ENCODE measurements around the gene BRI3BP.

The BRI3BP gene, protein sequence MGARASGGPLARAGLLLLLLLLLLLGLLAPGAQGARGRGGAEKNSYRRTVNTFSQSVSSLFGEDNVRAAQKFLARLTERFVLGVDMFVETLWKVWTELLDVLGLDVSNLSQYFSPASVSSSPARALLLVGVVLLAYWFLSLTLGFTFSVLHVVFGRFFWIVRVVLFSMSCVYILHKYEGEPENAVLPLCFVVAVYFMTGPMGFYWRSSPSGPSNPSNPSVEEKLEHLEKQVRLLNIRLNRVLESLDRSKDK

DNA sequence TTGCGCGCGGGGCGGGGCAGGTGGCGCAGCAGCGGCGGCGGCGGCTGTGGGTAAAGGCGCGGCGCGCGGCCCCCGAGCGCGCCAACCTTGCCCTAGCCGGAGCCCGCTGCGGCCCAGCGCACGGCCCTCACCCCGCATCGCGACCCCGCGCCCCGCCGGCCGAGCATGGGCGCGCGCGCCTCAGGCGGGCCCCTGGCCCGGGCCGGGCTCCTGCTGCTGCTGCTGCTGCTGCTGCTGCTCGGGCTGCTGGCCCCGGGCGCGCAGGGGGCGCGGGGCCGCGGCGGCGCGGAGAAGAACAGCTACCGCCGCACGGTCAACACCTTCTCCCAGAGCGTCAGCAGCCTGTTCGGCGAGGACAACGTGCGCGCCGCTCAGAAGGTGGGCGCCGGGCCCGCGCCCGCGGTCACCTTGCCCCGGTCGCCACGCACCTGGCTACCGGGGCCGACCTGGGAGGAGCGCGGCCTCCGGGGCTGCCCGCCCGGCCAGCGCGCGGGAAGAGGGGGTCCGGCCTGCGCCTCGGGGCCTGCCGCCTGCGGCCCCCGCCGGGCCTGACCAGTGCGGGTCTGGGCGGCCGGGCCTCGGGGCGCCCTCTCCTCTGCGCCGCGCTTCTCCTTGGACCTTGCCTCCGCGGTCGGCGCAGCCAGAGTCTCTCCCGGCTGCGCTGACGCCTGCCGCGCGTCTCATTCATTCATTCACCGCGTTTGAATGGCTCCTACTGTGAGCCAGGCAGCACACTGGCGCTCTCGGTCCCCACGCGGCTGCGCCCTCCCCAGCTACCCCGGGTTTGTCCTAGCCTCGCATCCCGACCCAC lies at the start of gene BRI3BP:
TSS of gene BRI3BP (plus strand) at position 20 of the 811 bp plus-strand sequence. CDS start at position 166, 146 bp downstream.
- no peak for DNase-seq

DNA sequence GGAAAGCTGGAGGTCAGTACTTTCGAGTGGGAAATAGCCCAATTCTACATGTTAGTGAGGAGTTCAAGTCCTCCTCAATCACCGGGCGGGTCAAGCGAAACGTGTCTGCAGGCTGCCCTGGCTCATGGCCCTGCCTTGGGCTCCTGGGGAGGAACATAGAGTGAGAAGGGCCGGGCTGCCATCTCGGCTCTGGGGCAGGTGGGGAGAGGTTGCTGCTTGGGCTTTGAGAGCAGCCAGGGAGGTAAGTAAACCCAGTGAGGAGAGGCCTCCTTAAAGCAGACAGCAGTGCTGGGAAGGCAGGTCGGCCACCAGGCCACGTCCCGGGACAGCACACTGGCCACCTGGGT lies 47.0 kb upstream of the BRI3BP start:
- no peak for DNase-seq

DNA sequence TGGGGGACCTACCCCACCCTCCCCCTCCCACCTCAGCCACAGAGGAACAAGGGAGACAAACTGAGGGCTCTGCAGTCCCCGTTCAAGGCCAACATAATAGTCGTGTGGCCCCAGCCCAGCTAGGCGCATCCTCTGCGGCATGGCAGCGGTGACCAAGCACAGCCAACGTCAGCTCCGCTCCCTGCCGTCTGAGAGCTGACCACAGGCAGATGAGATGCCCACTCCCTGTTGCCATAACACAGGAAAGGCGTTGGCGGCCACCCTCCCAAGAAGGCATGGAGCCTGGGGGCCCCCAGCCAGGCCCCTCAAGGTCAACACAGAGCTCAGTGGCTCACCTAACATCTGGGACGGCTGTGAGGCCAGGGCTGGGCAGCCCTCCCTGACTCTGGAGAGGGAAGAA lies 46.4 kb upstream of the BRI3BP start:
- DNase-seq: no peak

- no peak for DNase-seq
Measured at GRCh38 chr12:124947561-124948398, 45.7 kb upstream of the BRI3BP start.

DNA sequence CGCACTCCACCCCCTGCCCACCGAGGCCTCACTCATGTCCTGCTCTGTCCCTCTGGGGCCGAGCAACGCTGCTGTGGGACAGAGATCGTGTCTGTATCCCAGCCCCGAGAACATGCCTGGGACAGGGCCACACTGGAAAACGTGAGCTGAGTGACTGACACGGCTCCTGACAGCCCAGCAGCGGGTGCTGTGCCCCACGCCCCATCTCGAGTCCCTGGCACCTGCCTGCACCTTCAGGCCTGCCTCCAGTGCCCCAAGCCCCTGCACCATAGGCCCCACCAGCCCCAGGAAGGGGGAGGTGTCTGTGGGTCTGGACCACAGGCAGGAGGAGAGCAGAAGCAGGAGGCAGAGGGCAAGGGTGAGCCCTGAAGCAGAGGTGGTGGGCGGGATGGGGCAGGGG lies 44.4 kb upstream of the BRI3BP start:
- no peak for DNase-seq

DNA sequence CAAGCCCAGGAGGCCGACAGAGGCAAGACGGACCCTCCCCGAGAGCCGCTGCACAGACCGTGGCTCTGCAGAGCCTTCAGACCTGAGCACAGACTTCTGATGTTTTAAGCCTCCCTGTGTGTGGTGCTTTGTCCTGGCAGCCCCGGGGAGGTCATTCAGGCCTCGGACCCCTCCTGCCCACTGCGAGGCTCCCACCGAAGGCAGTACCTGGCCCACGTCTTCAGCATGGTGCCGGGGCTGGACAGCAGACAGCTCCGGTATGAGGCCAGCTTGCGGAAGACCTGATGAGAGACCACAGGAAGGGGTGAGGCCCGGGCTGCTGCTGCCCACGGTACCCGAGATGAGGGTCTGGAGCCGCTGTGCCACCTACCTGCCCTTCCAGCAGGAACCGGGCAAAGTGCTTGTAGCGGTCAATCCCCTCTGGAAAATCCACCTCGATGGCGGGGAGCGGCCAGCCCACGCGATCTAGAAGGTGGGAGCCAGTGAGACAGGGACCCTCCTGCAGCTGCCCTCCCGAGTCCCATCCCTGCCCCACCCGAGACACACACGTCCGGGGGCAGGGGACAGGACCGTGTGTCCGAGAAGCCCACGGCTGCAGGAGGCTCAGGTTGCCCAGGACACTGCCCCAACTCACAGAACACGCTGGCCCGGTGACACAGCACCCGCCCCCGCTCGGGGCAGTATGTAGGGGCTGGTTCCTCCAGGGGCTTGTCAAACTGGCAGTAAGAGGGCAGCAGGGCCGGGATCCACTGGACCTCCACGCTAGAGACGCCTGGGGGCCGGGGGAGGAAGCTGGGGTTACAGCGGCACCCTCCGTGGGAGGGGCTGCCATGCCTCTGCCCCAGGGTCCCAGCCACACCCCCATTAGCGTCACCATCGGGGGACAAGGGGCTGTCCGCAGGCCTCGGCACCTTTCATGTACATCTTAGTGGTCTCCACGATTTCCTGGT lies 43.4 kb upstream of the BRI3BP start:
- DNase-seq: no peak

DNA sequence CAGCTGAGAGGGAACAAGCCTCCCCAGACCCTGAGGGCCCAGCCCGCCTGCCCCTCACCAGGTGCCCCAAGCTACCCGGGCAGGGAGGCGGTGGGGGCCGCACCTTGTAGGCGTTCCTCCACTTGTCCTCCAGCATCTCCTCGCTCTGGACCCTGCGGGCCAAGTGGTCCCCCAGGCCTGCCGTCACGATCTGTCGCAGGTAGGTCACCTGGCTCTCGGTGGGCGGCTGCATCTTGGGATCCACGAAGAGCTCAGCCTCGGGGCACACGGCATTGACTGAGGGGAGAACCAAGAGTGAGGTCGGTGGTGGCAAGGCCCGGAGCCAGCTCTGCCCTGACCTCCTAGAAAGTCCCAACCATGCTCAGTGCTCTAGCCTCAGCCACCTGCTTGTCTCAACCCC lies 41.1 kb upstream of the BRI3BP start:
- DNase-seq: no peak

DNA sequence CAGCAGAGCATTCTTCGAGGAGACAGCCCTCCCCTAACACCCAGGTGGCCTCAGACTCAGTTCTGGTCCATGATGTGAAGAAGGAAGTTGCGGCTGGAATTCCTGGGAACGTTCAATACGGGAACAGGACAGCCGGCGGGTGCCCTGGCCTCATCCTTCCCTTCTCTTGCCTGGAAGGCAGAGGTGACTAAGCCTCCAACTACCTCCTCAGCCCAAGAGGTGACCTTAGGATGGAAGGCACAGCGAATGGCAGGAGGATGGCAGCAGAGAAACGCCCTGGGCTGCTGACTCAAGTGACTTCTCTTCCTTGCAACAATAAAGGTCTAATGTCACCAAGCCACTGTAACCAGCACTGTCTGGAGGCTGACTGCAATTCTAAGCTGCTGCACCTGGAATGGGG lies 40.6 kb upstream of the BRI3BP start:
- DNase-seq: no peak

DNA sequence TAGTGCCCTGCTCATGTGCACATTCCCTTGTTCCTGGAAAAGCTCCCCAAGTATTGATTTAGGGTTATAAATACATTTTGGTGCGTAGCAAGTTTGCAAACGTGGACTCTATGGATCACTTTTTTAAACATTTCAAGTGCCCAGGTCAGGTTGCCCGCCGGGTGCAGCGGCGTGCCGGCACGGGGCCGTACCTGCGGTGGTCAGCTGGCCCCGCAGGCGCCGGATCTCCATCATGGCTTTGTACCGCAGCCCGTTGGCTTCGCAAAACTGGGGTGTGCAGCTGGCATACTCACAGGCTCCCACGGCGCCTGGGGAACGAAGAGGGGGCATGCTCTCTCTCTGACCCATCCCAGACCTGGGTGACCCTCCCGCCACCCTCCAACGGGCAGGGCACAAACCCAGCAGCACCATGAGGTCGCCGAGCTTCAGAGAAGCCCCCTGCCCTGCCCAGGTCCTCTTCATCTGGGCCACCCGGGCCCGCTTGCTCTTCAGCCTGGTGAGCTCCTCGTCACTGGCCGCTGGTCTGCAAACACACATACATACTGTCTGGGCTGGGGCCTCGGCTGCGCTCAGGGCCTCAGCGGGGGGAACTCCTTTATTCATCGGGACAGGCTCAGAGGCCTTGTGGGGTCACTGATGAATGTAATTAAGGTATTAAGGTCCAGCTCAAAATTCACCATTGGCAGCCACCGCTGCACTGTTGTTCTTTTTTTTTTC lies 39.6 kb upstream of the BRI3BP start:
- DNase-seq: no peak

GRCh38 chr12:124954771-124955170 lies 38.7 kb upstream of the BRI3BP start:
- DNase-seq: no peak

DNA sequence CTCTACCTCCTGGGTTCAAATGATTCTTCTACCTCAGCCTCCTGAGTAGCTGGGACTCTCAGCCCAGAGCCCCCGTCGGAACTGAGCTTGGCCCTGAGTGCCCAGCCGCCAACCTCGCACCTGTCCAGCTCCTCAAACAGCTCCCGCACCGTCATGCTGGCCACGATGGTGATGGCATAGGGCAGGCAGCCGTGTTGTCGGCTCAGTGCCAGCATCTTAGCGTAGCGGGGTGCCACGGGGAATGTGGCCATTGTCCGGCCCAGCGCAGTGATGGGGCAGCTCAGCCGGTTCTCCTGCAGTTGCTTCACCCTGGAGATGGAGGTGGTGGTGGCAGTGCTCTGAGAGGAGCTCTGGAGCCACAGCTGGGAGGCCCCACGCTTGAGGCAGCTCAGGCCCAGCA lies 36.9 kb upstream of the BRI3BP start:
- DNase-seq: no peak

DNA sequence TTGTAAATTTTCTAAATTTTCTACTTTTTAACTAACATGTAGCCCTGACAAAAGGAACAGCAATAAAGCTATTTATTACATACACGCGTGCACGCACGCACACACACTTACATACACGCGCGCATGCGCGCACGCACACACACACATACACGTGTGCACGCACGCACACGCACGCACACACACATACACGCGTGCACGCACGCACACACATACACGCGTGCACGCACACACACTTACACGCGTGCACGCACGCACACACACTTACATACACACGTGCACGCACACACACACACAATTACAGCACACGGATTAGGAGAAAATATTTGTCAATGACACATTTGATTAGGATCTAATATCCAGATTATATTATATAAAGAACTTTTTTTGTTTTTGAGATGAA lies 32.4 kb upstream of the BRI3BP start:
- DNase-seq: no peak

- DNase-seq: no peak
Measured at GRCh38 chr12:124963211-124963610, 30.2 kb upstream of the BRI3BP start.

- DNase-seq: no peak
Measured at GRCh38 chr12:124964251-124964650, 29.2 kb upstream of the BRI3BP start.

DNA sequence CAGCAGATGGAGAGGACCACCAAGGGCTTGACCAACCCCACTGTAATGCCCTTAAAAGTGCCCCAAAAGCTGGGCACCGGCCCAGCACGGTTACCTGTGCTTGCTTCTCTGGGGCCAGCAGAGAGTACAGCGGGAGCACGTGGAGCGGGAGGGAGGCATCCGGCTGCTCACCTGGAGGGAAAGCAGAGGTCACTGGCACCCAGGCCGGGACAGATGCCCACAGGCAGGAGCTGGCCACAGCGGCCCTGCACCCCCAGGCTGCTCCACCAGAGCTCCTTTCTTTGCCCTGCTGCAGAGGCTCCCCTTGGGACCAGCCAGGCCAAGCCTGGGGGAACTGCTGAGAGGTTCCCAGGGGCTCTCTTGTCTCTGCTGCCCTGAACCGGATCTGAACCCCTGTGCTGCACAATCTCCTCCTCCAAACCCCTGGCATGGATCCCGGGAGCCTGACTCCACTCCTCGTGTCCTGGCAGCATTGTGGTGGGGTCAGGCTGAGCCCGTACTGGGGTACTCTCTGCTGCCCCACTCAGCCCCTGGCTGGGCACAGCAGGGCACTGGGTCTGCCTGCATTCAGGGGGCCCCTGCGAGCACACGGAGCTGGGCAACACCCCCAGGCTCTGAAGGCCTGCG lies 28.5 kb upstream of the BRI3BP start:
- no peak for DNase-seq

GRCh38 chr12:124967016-124967739 lies 26.3 kb upstream of the BRI3BP start:
- DNase-seq: no peak

DNA sequence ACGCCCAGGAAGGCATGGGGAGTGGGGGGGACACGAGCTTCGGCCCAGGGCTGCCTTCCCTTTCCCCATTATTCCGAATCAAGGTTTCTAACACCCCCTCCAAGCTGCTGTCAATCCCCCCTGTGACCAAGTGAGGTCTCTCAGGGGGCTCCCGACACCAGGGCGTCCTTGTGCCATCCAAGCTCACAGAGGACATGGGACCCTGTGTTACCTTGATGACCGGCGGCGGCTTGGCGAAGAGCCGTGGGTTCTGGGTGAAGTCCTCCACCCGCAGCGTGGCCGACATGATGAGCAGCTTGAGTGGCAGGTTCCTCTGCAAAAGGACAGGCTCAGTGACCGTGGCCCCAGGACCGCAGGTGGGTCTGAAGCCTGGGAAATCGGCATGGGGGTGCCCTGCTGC lies 24.8 kb upstream of the BRI3BP start:
- DNase-seq: no peak

GRCh38 chr12:124970647-124971402 lies 22.6 kb upstream of the BRI3BP start:
- no peak for DNase-seq

- no peak for DNase-seq
Measured at GRCh38 chr12:124971603-124972002, 21.8 kb upstream of the BRI3BP start.

- no peak for DNase-seq
Measured at GRCh38 chr12:124972211-124972610, 21.2 kb upstream of the BRI3BP start.
